Ovary (tissue), 9 donors: ENCODE results near the gene RPS21. TPM values are rescaled to one million over a fixed set of nuclear protein-coding genes. Genes with fewer than 3 reads are reported as not detected.
"Not testable (repeated sequence)": the region's sequence is repeated elsewhere in the genome, so short reads cannot be mapped to it uniquely, and the experiment has no call there.

Source experiments
- DNase-seq, 5 donors: peaks; one replicate each; pipeline ENCODE4 v3.0.0-alpha.2; 2019 to 2020
- H3K27ac ChIP-seq, 2 donors: fragments of 200-600 bp; one replicate each; pipeline versions ENCODE4 v1.5.1 to v1.8.0; 2019 to 2022
- H3K27me3 ChIP-seq: fragments of 200-600 bp; one replicate; pipeline ENCODE4 v1.8.0; 2022
- H3K36me3 ChIP-seq: fragments of 200-600 bp; sonication (generic); one replicate; pipeline ENCODE4 v1.5.1; 2019
- H3K4me1 ChIP-seq: one replicate; pipeline ENCODE4 v1.8.1; 2013; ENCODE audit warnings: mild to moderate bottlenecking, moderate library complexity; ENCODE audit not compliant: insufficient read depth
- H3K4me3 ChIP-seq: fragments of 200-600 bp; sonication (generic); one replicate; pipeline ENCODE4 v1.5.1; 2017
- H3K9me3 ChIP-seq, 2 donors: fragments of 200-600 bp in 1 of 2; sonication (generic) in 1 of 2; one replicate each; pipeline versions ENCODE4 v1.5.1 to v1.8.1; 2013 to 2019; ENCODE audit warnings: mild to moderate bottlenecking in 1 of 2, moderate library complexity in 1 of 2
- CTCF ChIP-seq, 3 donors: fragments of 450-650 bp in 2 of 3; fragments of 200-600 bp in 1 of 3; IDR thresholded peaks; one replicate each; pipeline versions ENCODE4 v1.5.1 to v1.8.0; 2016 to 2022; ENCODE audit warnings: antibody characterized with exemption in 3 of 3, mild to moderate bottlenecking in 1 of 3
- EP300 ChIP-seq: sonication (generic); formaldehyde crosslinking; IDR thresholded peaks from one replicate; pipeline ENCODE4 v1.6.1; 2017; ENCODE audit warnings: antibody characterized with exemption
- POLR2A ChIP-seq: fragments of 450-650 bp; IDR thresholded peaks from one replicate; pipeline ENCODE4 v1.6.1; 2017; ENCODE audit warnings: antibody characterized with exemption, mild to moderate bottlenecking, moderate library complexity
- WGBS, 3 donors: extraction: QIAGEN DNeasy Blood & Tissue Kit in 1 of 3; methylation state at CpG; one replicate each; pipeline versions ENCODE4 v1.1.5 to v1.1.7; 2013 to 2017; 5-methylcytosine and 5-hydroxymethylcytosine counted together
- intact Hi-C, 4 donors: fragments of 100-400 bp; cut with DNase I; formaldehyde crosslinking; loops; one replicate each; pipeline versions ENCODE4 v1.11.0 to v1.15.1; 2022 to 2023
- polyA plus RNA-seq, 2 donors: library from polyadenylated mRNA; stranded (reverse); fragments of 200-250 nt in 1 of 2; fragments of 350-450 nt in 1 of 2; fragmentation: Illumina TruSeq in 1 of 2; extraction: RNeasy Lipid Tissue Mini Kit (QIAGEN cat#74804) in 1 of 2; gene quantifications; one replicate each; pipeline ENCODE4 v1.2.3, GENCODE V29; 2013 to 2014
- total RNA-seq, 7 donors: library from RNA; depleted of rRNA in 2 of 7; stranded (reverse); fragments of >200 nt in 2 of 7; fragmentation: NEBNext Ultra II Directional in 3 of 7; extraction: Animal tissue kit (Norgen Biotek cat#: 25700) in 3 of 7; gene quantifications; one replicate each; pipeline versions ENCODE4 v1.1.0 to v1.2.4, GENCODE V29; 2016 to 2023
- donor health status: DM: no; HTN: no; CAD: no; lungs with moderate emphysema.
- donor health status: DM: no; HTN: no; CAD: no.
- donor health status: Bipolar disorder and iron deficiency.
- donor health status: DM: yes; HTN: yes; CAD: no.
- donor health status: DM: no; HTN: no; CAD: no.
- donor health status: DM: yes; HTN: yes; CAD: no.

Gene RPS21
- total and polyA plus RNA-seq, 9 donors = 1,038 to 9,967 (median 2,977) TPM

GRCh38 chr20:62370807-62371587 lies 15.9 kb upstream of the RPS21 start:
- Histone ChIP-seq H3K9me3 (no peaks in the 10 kb centered on the region), H3K4me1 (peaks cover 25% of the 10 kb centered on the region), H3K36me3 (no peaks in the 10 kb centered on the region), H3K4me3 (no peak overlapping the region), H3K27ac (no peak overlapping the region), H3K27me3 (peaks cover 5% of the 10 kb centered on the region)
- TF ChIP-seq EP300 (no peak), CTCF (IDR thresholded peaks at IDR 0.05) (no peak), POLR2A (no peak)
- no peak for DNase-seq
- 67 to 70% (median 69%) methylated on average over 12 to 18 of the region's 18 CpGs for WGBS, 3 donors
- intact Hi-C loops = loop anchor here in 1 of 4 donors (10.0 kb wide), 1 partner anchor 306 kb away; the partner anchor contains the start of gene TAF4

GRCh38 chr20:62371588-62372041 lies 15.3 kb upstream of the RPS21 start:
- H3K4me1 ChIP-seq = peaks cover 28% of the 10 kb centered on the region
- intact Hi-C loops = loop anchor here in 1 of 4 donors (10.0 kb wide), 1 partner anchor 307 kb away; the partner anchor contains the start of gene TAF4
- TF ChIP-seq CTCF (IDR thresholded peaks at IDR 0.05) (no peak), POLR2A (no peak), EP300 (no peak)

GRCh38 chr20:62372042-62372993 lies 14.6 kb upstream of the RPS21 start:
- DNase-seq = no peak
- TF ChIP-seq POLR2A (no peak), EP300 (no peak), CTCF (IDR thresholded peaks at IDR 0.05) (no peak)
- no peak overlapping the region for H3K4me3 ChIP-seq
- intact Hi-C loops = loop anchor here in 1 of 4 donors (10.0 kb wide), 1 partner anchor 308 kb away; the partner anchor contains the start of gene TAF4
- WGBS, 3 donors = 68 to 74% (median 71%) methylated on average over 23 to 29 of the region's 29 CpGs
- no peaks in the 10 kb centered on the region for H3K36me3 ChIP-seq
- no peaks in the 10 kb centered on the region for H3K9me3 ChIP-seq
- H3K27ac ChIP-seq = no peak overlapping the region
- peaks cover 3% of the 10 kb centered on the region for H3K27me3 ChIP-seq
- peaks cover 30% of the 10 kb centered on the region for H3K4me1 ChIP-seq

More at GRCh38 chr20:62371588-62372041, 15.3 kb upstream of the RPS21 start:
- DNase-seq = no peak
- Histone ChIP-seq H3K36me3 (no peaks in the 10 kb centered on the region), H3K27me3 (peaks cover 5% of the 10 kb centered on the region), H3K9me3 (no peaks in the 10 kb centered on the region), H3K27ac (no peak overlapping the region), H3K4me3 (no peak overlapping the region)
- WGBS, 3 donors = 84 to 87% (median 85%) methylated on average over 5 to 8 of the region's 8 CpGs

- H3K4me1 ChIP-seq = peaks cover 26% of the 10 kb centered on the region
- DNase-seq = not testable (repeated sequence)
Observed at GRCh38 chr20:62373631-62374179, 13.2 kb upstream of the RPS21 start.

More at GRCh38 chr20:62373631-62374179, 13.2 kb upstream of the RPS21 start:
- WGBS, 3 donors = 85 to 90% (median 89%) methylated on average over 19 to 31 of the region's 40 CpGs
- intact Hi-C loops = loop anchor here in 1 of 4 donors (10.0 kb wide), 1 partner anchor 309 kb away; the partner anchor contains the start of gene TAF4
- not testable (repeated sequence) for H3K4me3 ChIP-seq, H3K27me3 ChIP-seq, H3K36me3 ChIP-seq, H3K27ac ChIP-seq, H3K9me3 ChIP-seq
